GM23338 (cell line): ENCODE measurements around the gene CENPV. TPM values are rescaled to one million over a fixed set of nuclear protein-coding genes. Genes with fewer than 3 reads are reported as not detected.

Experiments
- ATAC-seq: fragments of 200-7000 bp; cut with Tn5 transposase; 3 replicates; pipeline ENCODE4 v1.9.1; 2020
- DNase-seq: peaks from one replicate; pipeline ENCODE4 v3.0.0-alpha.2; 2015; ENCODE audit warnings: low spot score
- H2AFZ ChIP-seq: fragments of 200-600 bp; sonication (generic); 2 replicates; pipeline ENCODE4 v1.8.0; 2016; ENCODE audit warnings: antibody characterized with exemption, mild to moderate bottlenecking, moderate library complexity
- H3F3A ChIP-seq: fragments of 200-600 bp; sonication (generic); replicated peaks from 2 replicates; pipeline ENCODE4 v1.8.0; 2017; ENCODE audit warnings: antibody characterized with exemption, mixed run types, low read depth
- H3K27ac ChIP-seq: fragments of 200-600 bp; sonication (generic); 2 replicates; pipeline ENCODE4 v1.6.1; 2016; ENCODE audit warnings: low read depth
- H3K27me3 ChIP-seq: fragments of 200-600 bp; sonication (generic); 2 replicates; pipeline ENCODE4 v1.8.0; 2016; ENCODE audit warnings: mild to moderate bottlenecking, mixed run types, moderate library complexity; ENCODE audit not compliant: insufficient read depth
- H3K36me3 ChIP-seq: fragments of 200-600 bp; sonication (generic); 2 replicates; pipeline ENCODE4 v1.8.0; 2016; ENCODE audit warnings: mild to moderate bottlenecking; ENCODE audit not compliant: insufficient read depth
- H3K4me1 ChIP-seq: fragments of 200-600 bp; sonication (generic); 2 replicates; pipeline ENCODE4 v1.8.0; 2016; ENCODE audit warnings: mild to moderate bottlenecking, moderate library complexity; ENCODE audit not compliant: insufficient read depth
- H3K4me2 ChIP-seq: fragments of 200-600 bp; sonication (generic); 2 replicates; pipeline ENCODE4 v1.7.1; 2017; ENCODE audit warnings: mixed run types
- H3K4me3 ChIP-seq: fragments of 200-600 bp; sonication (generic); 2 replicates; pipeline ENCODE4 v1.6.1; 2016; ENCODE audit warnings: mixed run types
- H3K79me2 ChIP-seq: fragments of 200-600 bp; sonication (generic); replicated peaks from 2 replicates; pipeline ENCODE4 v1.8.0; 2017; ENCODE audit warnings: mild to moderate bottlenecking; ENCODE audit not compliant: insufficient read depth
- H3K9me2 ChIP-seq: fragments of 200-600 bp; sonication (generic); 2 replicates; pipeline ENCODE4 v1.8.0; 2017; ENCODE audit not compliant: insufficient read depth
- H4K20me1 ChIP-seq: fragments of 200-600 bp; sonication (generic); replicated peaks from 2 replicates; pipeline ENCODE4 v1.8.0; 2017; ENCODE audit warnings: mild to moderate bottlenecking; ENCODE audit not compliant: insufficient read depth
- H3K27ac Mint-ChIP-seq: 2 replicates; pipeline ENCODE4 v1.8.0; 2020; ENCODE audit warnings: inconsistent platforms, mild to moderate bottlenecking, moderate library complexity, mixed read lengths
- H3K27me3 Mint-ChIP-seq: 3 replicates; pipeline ENCODE4 v1.8.0; 2022; ENCODE audit warnings: low read depth, mild to moderate bottlenecking, moderate library complexity, mixed read lengths, inconsistent platforms; ENCODE audit not compliant: insufficient read depth, poor library complexity
- H3K36me3 Mint-ChIP-seq: 3 replicates; pipeline ENCODE4 v1.8.0; 2021; ENCODE audit warnings: low read depth, mild to moderate bottlenecking, inconsistent platforms, moderate library complexity, mixed read lengths
- H3K4me1 Mint-ChIP-seq: 3 replicates; pipeline ENCODE4 v1.8.0; 2020; ENCODE audit warnings: mild to moderate bottlenecking, inconsistent platforms, mixed read lengths
- H3K4me3 Mint-ChIP-seq: 3 replicates; pipeline ENCODE4 v1.8.0; 2021; ENCODE audit warnings: moderate library complexity, mild to moderate bottlenecking, inconsistent platforms, mixed read lengths
- H3K9me3 Mint-ChIP-seq: 3 replicates; pipeline ENCODE4 v1.8.0; 2020; ENCODE audit warnings: moderate library complexity, mild to moderate bottlenecking, inconsistent platforms, mixed read lengths
- CREB1 ChIP-seq: fragments of 250-450 bp; sonication (Bioruptor Pico); IDR thresholded peaks from 2 replicates; pipeline ENCODE4 v1.5.0; 2020; ENCODE audit warnings: low read depth, mild to moderate bottlenecking, moderate library complexity
- EZH2 ChIP-seq: fragments of 200-600 bp; sonication (generic); IDR thresholded peaks from one replicate; pipeline ENCODE4 v1.8.0; 2017; ENCODE audit warnings: antibody characterized with exemption, mild to moderate bottlenecking, low read depth; ENCODE audit not compliant: unreplicated experiment
- EZH2phosphoT487 ChIP-seq: fragments of 200-600 bp; sonication (generic); IDR thresholded peaks from one replicate; pipeline ENCODE4 v1.8.1; 2018; ENCODE audit warnings: antibody characterized with exemption; ENCODE audit not compliant: unreplicated experiment
- JUNB ChIP-seq: IDR thresholded peaks from one replicate; pipeline ENCODE4 v1.6.1; 2016; ENCODE audit warnings: antibody characterized with exemption; ENCODE audit not compliant: unreplicated experiment
- NANOG ChIP-seq: IDR thresholded peaks from 2 replicates; pipeline ENCODE4 v1.6.1; 2016; ENCODE audit warnings: antibody characterized with exemption, borderline replicate concordance
- POLR2AphosphoS5 ChIP-seq: IDR thresholded peaks from 2 replicates; pipeline ENCODE4 v1.6.1; 2016; ENCODE audit warnings: antibody characterized with exemption, low read depth
- STAT1 ChIP-seq: IDR thresholded peaks from one replicate; pipeline ENCODE4 v1.6.1; 2016; ENCODE audit warnings: antibody characterized with exemption; ENCODE audit not compliant: unreplicated experiment
- ZNF114 ChIP-seq: fragments of 250-450 bp; sonication (Bioruptor Pico); IDR thresholded peaks from 2 replicates; pipeline ENCODE4 v1.5.0; 2020; ENCODE audit warnings: mild to moderate bottlenecking, moderate library complexity
- ZNF331 ChIP-seq: fragments of 250-450 bp; sonication (Bioruptor Pico); IDR thresholded peaks from 2 replicates; pipeline ENCODE4 v1.5.0; 2020; ENCODE audit warnings: low read depth, mild to moderate bottlenecking, moderate library complexity
- polyA plus RNA-seq: library from polyadenylated mRNA; unstranded; fragments of >200 nt; fragmentation: Nextera tagmentation; extraction: Ambion mirVana; gene quantifications from 2 replicates; pipeline ENCODE4 v1.2.1, GENCODE V29; 2016
- total RNA-seq: library from RNA; depleted of rRNA; stranded (reverse); fragments of >200 nt; shearing (Covaris generic); gene quantifications from 2 replicates; pipeline ENCODE4 v1.2.3, GENCODE V29; 2014
- TF ChIP-seq, protein P1 (sequence below): fragments of 250-450 bp; sonication (Bioruptor Pico); IDR thresholded peaks from 2 replicates; pipeline ENCODE4 v1.5.0; 2020; ENCODE audit warnings: mild to moderate bottlenecking, moderate library complexity
- TF ChIP-seq, protein P2 (sequence below), 2 experiments: fragments of 200-600 bp in 1 of 2; sonication (generic) in 1 of 2; conservative IDR thresholded peaks; 2 replicates each; pipeline versions ENCODE4 v1.5.1 to v1.6.1; 2016 to 2017; ENCODE audit warnings: antibody characterized with exemption in 2 of 2, low read depth in 2 of 2, mild to moderate bottlenecking in 2 of 2, moderate library complexity in 1 of 2
- TF ChIP-seq, protein P3 (sequence below): IDR thresholded peaks from 2 replicates; pipeline ENCODE4 v1.6.1; 2016; ENCODE audit warnings: antibody characterized with exemption
- TF ChIP-seq, protein P4 (sequence below): IDR thresholded peaks from one replicate; pipeline ENCODE4 v1.6.1; 2018; ENCODE audit warnings: antibody characterized with exemption; ENCODE audit not compliant: unreplicated experiment

The CENPV gene
- total and polyA plus RNA-seq, 2 experiments from 2014 or later, result 139 to 300 TPM

DNA sequence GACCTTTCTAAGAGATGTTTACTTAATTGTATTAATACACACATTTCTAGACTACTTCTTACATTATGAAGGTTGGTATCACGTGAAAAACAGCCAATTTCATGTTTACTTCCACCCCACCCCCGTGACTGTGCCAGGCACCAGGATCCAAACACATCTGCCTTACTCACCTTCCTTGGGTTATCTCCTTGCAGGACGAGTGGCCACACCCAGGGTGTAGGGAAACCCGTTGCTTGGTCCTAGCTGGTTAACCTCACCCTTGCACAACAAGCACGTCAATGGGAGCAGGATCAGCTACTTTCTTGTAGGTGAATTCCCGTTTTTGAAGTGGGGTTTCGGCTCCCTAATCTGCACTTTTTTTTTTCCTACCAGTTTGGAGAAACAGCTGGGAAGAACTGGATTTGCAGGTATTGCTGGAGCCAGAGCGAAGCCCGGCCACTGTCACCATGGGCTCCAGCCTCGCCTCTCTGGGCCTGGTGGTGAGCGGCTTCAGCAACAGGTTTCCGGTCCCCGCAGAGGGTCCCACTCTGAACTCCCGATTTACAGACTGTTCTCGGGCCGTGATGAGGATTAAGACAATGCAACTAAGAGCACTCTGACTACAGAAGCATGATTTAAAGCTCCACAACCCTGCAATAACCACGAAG lies 25.5 kb upstream of the CENPV start:
- Histone ChIP-seq H3K79me2 (peaks cover 22% of the 10 kb centered on the region), H3K4me3 (no peak overlapping the region), H3K4me1 (peaks cover 5% of the 10 kb centered on the region), H2AFZ (peak overlapping the region; percentile 29; the same call in 1 of the 2 replicates), H4K20me1 (peaks cover 3% of the 10 kb centered on the region; the same call in 1 of the 2 replicates), H3K27me3 (no peaks in the 10 kb centered on the region), H3F3A (peaks cover 20% of the 10 kb centered on the region), H3K27ac (peak overlapping the region; percentile 72), H3K4me2 (no peak overlapping the region), H3K9me2 (no peaks in the 10 kb centered on the region), H3K36me3 (peaks cover 11% of the 10 kb centered on the region; the same call in 1 of the 2 replicates)
- H3K36me3 Mint-ChIP-seq, result peaks cover 32% of the 10 kb centered on the region
- H3K27me3 Mint-ChIP-seq, result peaks cover 12% of the 10 kb centered on the region
- H3K4me3 Mint-ChIP-seq, result peak overlapping the region; percentile 4; the same call in 1 of the 3 replicates
- ATAC-seq (no peak), DNase-seq (peak; percentile 35)
- TF ChIP-seq, protein P1, sequence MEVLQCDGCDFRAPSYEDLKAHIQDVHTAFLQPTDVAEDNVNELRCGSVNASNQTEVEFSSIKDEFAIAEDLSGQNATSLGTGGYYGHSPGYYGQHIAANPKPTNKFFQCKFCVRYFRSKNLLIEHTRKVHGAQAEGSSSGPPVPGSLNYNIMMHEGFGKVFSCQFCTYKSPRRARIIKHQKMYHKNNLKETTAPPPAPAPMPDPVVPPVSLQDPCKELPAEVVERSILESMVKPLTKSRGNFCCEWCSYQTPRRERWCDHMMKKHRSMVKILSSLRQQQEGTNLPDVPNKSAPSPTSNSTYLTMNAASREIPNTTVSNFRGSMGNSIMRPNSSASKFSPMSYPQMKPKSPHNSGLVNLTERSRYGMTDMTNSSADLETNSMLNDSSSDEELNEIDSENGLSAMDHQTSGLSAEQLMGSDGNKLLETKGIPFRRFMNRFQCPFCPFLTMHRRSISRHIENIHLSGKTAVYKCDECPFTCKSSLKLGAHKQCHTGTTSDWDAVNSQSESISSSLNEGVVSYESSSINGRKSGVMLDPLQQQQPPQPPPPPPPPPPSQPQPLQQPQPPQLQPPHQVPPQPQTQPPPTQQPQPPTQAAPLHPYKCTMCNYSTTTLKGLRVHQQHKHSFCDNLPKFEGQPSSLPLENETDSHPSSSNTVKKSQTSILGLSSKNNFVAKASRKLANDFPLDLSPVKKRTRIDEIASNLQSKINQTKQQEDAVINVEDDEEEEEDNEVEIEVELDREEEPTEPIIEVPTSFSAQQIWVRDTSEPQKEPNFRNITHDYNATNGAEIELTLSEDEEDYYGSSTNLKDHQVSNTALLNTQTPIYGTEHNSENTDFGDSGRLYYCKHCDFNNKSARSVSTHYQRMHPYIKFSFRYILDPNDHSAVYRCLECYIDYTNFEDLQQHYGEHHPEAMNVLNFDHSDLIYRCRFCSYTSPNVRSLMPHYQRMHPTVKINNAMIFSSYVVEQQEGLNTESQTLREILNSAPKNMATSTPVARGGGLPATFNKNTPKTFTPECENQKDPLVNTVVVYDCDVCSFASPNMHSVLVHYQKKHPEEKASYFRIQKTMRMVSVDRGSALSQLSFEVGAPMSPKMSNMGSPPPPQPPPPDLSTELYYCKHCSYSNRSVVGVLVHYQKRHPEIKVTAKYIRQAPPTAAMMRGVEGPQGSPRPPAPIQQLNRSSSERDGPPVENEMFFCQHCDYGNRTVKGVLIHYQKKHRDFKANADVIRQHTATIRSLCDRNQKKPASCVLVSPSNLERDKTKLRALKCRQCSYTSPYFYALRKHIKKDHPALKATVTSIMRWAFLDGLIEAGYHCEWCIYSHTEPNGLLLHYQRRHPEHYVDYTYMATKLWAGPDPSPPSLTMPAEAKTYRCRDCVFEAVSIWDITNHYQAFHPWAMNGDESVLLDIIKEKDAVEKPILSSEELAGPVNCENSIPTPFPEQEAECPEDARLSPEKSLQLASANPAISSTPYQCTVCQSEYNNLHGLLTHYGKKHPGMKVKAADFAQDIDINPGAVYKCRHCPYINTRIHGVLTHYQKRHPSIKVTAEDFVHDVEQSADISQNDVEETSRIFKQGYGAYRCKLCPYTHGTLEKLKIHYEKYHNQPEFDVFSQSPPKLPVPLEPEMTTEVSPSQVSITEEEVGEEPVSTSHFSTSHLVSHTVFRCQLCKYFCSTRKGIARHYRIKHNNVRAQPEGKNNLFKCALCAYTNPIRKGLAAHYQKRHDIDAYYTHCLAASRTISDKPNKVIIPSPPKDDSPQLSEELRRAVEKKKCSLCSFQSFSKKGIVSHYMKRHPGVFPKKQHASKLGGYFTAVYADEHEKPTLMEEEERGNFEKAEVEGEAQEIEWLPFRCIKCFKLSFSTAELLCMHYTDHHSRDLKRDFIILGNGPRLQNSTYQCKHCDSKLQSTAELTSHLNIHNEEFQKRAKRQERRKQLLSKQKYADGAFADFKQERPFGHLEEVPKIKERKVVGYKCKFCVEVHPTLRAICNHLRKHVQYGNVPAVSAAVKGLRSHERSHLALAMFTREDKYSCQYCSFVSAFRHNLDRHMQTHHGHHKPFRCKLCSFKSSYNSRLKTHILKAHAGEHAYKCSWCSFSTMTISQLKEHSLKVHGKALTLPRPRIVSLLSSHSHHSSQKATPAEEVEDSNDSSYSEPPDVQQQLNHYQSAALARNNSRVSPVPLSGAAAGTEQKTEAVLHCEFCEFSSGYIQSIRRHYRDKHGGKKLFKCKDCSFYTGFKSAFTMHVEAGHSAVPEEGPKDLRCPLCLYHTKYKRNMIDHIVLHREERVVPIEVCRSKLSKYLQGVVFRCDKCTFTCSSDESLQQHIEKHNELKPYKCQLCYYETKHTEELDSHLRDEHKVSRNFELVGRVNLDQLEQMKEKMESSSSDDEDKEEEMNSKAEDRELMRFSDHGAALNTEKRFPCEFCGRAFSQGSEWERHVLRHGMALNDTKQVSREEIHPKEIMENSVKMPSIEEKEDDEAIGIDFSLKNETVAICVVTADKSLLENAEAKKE (CRISPR knock-in tag), result no peak
- TF ChIP-seq, protein P2, sequence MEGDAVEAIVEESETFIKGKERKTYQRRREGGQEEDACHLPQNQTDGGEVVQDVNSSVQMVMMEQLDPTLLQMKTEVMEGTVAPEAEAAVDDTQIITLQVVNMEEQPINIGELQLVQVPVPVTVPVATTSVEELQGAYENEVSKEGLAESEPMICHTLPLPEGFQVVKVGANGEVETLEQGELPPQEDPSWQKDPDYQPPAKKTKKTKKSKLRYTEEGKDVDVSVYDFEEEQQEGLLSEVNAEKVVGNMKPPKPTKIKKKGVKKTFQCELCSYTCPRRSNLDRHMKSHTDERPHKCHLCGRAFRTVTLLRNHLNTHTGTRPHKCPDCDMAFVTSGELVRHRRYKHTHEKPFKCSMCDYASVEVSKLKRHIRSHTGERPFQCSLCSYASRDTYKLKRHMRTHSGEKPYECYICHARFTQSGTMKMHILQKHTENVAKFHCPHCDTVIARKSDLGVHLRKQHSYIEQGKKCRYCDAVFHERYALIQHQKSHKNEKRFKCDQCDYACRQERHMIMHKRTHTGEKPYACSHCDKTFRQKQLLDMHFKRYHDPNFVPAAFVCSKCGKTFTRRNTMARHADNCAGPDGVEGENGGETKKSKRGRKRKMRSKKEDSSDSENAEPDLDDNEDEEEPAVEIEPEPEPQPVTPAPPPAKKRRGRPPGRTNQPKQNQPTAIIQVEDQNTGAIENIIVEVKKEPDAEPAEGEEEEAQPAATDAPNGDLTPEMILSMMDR (conservative IDR thresholded peaks at IDR 0.05; ENCODE audit: low read depth in 2 of 2), result no peak
- no peak for TF ChIP-seq JUNB
- TF ChIP-seq, protein P3, sequence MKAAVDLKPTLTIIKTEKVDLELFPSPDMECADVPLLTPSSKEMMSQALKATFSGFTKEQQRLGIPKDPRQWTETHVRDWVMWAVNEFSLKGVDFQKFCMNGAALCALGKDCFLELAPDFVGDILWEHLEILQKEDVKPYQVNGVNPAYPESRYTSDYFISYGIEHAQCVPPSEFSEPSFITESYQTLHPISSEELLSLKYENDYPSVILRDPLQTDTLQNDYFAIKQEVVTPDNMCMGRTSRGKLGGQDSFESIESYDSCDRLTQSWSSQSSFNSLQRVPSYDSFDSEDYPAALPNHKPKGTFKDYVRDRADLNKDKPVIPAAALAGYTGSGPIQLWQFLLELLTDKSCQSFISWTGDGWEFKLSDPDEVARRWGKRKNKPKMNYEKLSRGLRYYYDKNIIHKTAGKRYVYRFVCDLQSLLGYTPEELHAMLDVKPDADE, result no peak
- no peak for TF ChIP-seq EZH2phosphoT487
- TF ChIP-seq, protein P4, sequence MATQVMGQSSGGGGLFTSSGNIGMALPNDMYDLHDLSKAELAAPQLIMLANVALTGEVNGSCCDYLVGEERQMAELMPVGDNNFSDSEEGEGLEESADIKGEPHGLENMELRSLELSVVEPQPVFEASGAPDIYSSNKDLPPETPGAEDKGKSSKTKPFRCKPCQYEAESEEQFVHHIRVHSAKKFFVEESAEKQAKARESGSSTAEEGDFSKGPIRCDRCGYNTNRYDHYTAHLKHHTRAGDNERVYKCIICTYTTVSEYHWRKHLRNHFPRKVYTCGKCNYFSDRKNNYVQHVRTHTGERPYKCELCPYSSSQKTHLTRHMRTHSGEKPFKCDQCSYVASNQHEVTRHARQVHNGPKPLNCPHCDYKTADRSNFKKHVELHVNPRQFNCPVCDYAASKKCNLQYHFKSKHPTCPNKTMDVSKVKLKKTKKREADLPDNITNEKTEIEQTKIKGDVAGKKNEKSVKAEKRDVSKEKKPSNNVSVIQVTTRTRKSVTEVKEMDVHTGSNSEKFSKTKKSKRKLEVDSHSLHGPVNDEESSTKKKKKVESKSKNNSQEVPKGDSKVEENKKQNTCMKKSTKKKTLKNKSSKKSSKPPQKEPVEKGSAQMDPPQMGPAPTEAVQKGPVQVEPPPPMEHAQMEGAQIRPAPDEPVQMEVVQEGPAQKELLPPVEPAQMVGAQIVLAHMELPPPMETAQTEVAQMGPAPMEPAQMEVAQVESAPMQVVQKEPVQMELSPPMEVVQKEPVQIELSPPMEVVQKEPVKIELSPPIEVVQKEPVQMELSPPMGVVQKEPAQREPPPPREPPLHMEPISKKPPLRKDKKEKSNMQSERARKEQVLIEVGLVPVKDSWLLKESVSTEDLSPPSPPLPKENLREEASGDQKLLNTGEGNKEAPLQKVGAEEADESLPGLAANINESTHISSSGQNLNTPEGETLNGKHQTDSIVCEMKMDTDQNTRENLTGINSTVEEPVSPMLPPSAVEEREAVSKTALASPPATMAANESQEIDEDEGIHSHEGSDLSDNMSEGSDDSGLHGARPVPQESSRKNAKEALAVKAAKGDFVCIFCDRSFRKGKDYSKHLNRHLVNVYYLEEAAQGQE, result no peak
- TF ChIP-seq STAT1, result no peak
- TF ChIP-seq NANOG, result no peak
- TF ChIP-seq EZH2, result no peak
- no peak for TF ChIP-seq ZNF114 (CRISPR knock-in tag)
- TF ChIP-seq POLR2AphosphoS5, result no peak
- TF ChIP-seq CREB1 (CRISPR knock-in tag), result no peak
- no peak for TF ChIP-seq ZNF331 (CRISPR knock-in tag)
- H3K9me3 Mint-ChIP-seq, result no peaks in the 10 kb centered on the region; the same call in 2 of the 3 replicates
- peak overlapping the region; percentile 74; the same call in 1 of the 2 replicates for H3K27ac Mint-ChIP-seq
- H3K4me1 Mint-ChIP-seq, result peaks cover 28% of the 10 kb centered on the region
